ENCODE data around the gene LRMDA. TPM values are rescaled to one million over a fixed set of nuclear protein-coding genes. Genes with fewer than 3 reads are reported as not detected.

Gene LRMDA
- total RNA-seq, 1 donor from 2014 or later, result 0.96 TPM

DNA sequence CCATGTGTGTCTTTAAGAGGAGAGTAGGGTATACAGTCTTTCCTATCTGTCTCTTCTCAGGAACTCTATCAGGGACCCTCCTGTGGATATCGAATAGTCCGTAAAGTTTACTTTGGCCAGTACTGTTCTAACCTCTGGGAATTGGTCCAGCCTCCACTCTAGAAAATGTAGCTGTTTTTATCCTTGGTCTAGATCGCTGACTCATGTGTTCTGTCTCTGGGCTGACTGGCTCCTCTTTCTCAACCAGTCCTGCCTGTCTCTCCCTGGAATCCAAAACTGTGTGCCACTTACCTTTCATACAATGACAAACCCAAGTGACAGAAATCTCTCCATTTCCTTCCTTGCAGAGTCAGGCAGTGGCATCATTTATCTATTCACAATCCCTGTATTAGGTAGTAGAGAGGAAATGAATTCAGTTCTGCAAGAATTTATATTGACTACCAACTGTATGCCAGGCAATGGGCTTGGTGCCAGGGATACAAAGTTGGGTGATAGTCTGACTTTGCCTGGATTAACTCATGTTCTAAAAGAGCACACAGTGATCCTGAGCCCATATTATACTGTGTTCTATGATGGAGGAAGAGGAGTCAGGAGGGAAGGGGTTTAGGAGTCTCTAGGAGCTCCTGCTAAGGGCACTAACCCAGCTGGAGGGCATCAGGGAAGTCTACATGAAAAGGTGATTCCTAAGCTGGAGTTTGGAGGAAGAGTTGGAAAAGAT lies 232.7 kb downstream of the LRMDA start:
- intact Hi-C loops (cut with DNase I), result loop anchor here (2.0 kb wide), 1 partner anchor 261 kb away; no protein-coding TSS in a partner anchor
- H3K4me1 ChIP-seq, result peaks cover 0 to 55% of the 10 kb centered on the region in 2 donors
- H3K36me3 ChIP-seq, result no peaks in the 10 kb centered on the region
- H3K4me3 ChIP-seq, result no peak overlapping the region
- H3K27me3 ChIP-seq, result no peaks in the 10 kb centered on the region
- TF ChIP-seq, protein P1, sequence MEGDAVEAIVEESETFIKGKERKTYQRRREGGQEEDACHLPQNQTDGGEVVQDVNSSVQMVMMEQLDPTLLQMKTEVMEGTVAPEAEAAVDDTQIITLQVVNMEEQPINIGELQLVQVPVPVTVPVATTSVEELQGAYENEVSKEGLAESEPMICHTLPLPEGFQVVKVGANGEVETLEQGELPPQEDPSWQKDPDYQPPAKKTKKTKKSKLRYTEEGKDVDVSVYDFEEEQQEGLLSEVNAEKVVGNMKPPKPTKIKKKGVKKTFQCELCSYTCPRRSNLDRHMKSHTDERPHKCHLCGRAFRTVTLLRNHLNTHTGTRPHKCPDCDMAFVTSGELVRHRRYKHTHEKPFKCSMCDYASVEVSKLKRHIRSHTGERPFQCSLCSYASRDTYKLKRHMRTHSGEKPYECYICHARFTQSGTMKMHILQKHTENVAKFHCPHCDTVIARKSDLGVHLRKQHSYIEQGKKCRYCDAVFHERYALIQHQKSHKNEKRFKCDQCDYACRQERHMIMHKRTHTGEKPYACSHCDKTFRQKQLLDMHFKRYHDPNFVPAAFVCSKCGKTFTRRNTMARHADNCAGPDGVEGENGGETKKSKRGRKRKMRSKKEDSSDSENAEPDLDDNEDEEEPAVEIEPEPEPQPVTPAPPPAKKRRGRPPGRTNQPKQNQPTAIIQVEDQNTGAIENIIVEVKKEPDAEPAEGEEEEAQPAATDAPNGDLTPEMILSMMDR (IDR thresholded peaks at IDR 0.05), result no peak
- DNase-seq (ENCODE audit: low spot score in 2 of 2), result no peak
- H3K27ac ChIP-seq, result peak overlapping the region; percentile 87 to 89
- H3K9me3 ChIP-seq, result no peaks in the 10 kb centered on the region

DNA sequence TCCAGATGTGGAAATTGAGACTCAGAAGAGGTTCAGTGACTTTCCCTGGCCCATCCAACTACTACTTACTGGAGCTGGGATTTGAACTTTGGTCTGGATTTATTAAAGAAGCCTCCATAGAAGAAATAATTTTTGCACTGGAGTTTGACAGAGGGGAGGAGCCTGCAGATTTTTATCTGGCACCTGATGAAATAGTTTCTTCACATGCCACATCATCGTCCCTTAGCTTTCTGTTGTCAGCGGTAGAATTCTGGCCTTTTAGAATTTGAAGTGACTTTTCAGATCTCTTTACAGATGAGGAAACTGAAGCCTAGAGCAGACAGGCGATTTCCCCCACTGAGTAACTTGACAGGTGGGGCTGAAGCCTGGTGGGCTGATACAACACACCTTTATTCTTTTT lies 233.5 kb downstream of the LRMDA start:
- intact Hi-C loops (cut with DNase I), result loop anchor here (2.0 kb wide), 1 partner anchor 262 kb away; no protein-coding TSS in a partner anchor
- Histone ChIP-seq H3K4me3 (no peak overlapping the region), H3K4me1 (peaks cover 0 to 50% of the 10 kb centered on the region in 2 donors), H3K27ac (peak overlapping the region; percentile 87 to 89), H3K27me3 (no peaks in the 10 kb centered on the region), H3K36me3 (no peaks in the 10 kb centered on the region), H3K9me3 (no peaks in the 10 kb centered on the region)
- TF ChIP-seq, protein P1 (IDR thresholded peaks at IDR 0.05), result no peak
- no peak for DNase-seq (ENCODE audit: low spot score in 2 of 2)

DNA sequence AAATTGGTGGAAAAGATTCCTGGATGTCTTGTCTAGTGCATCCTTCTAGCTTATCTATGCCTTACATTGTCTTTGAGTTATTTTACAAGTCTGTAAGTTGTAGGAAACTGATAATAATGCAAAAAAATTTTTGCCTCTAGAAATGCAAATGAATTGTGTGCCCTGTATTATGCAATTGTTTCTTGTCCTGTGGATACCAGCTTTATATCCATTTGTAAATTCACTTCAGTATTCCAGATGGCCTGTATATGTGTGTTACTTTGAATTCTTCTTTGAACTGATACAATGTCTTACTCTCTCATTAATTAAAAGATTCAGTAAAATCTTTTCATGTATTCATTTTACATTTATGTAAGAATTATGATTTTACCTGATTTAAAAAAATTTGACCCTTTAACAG lies 234.3 kb downstream of the LRMDA start:
- Histone ChIP-seq H3K27ac (no peak overlapping the region), H3K9me3 (no peaks in the 10 kb centered on the region), H3K4me3 (no peak overlapping the region), H3K4me1 (peaks cover 0 to 44% of the 10 kb centered on the region in 2 donors), H3K36me3 (no peaks in the 10 kb centered on the region), H3K27me3 (no peaks in the 10 kb centered on the region)
- DNase-seq (ENCODE audit: low spot score in 2 of 2), result no peak
- intact Hi-C loops (cut with DNase I), result loop anchor here (2.0 kb wide), 1 partner anchor 263 kb away; no protein-coding TSS in a partner anchor
- TF ChIP-seq, protein P1 (IDR thresholded peaks at IDR 0.05), result no peak

DNA sequence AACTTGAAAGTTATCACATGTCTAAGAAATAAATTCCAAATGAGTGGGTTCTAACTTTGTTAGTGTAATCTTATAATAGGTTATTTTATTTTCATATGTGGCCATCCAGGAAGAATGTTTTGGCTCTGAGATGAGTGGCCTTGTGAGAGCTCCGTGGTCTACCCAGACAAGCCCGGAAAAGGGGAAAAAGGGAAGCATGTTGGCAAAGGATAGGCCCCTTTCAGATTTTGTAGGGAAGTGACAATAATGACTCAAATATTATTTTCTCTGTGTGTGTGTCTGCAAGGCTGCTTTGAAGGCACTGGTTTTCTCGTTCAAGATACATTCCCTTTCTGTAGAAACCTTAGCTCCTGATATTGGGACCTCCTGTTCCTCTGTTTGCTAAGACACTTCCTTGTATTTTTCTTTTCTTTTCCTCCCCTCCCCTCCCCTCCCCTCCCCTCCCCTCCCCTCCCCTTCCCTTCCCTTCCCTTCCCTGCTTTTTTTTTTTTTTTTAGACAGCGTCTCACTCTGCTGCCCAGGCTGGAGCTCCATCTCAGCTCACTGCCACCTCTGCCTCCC lies 240.8 kb downstream of the LRMDA start:
- Histone ChIP-seq H3K27me3 (no peaks in the 10 kb centered on the region), H3K27ac (peak overlapping the region in 1 of 2 donors; percentile 26), H3K36me3 (no peaks in the 10 kb centered on the region), H3K4me3 (no peak overlapping the region), H3K9me3 (no peaks in the 10 kb centered on the region), H3K4me1 (peaks cover 0 to 6% of the 10 kb centered on the region in 2 donors)
- no peak for DNase-seq (ENCODE audit: low spot score in 2 of 2)
- TF ChIP-seq, protein P1 (IDR thresholded peaks at IDR 0.05), result no peak
- intact Hi-C loops (cut with DNase I), result no loop called here

DNA sequence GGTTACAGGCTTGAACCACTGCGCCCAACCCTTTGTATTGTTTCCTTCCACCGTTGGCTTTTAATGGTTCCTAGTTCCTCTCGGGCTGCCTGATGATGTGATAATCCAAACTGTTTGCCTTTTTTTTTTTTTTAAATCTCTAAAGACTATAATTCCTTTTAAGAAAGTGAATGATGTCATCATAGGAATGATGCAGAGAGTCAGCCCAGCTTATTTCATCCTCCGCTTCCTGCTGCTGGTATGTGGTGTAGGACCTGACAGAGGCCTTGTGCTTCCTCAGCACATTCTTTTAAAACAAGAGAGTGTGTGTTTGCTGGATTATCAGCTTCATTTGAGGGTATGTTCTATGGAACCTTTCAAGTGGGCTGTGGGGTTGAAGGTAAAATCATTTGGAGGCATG lies 241.4 kb downstream of the LRMDA start:
- no peaks in the 10 kb centered on the region for H3K36me3 ChIP-seq
- no peak overlapping the region for H3K27ac ChIP-seq
- intact Hi-C loops (cut with DNase I), result no loop called here
- peaks cover 0 to 10% of the 10 kb centered on the region in 2 donors for H3K4me1 ChIP-seq
- no peaks in the 10 kb centered on the region for H3K9me3 ChIP-seq
- no peaks in the 10 kb centered on the region for H3K27me3 ChIP-seq
- no peak for DNase-seq (ENCODE audit: low spot score in 2 of 2)
- TF ChIP-seq, protein P1 (IDR thresholded peaks at IDR 0.05), result no peak
- H3K4me3 ChIP-seq, result no peak overlapping the region

Measured in ascending aorta (tissue), 2 donors.